RWPE2 (cell line): Measurements from ENCODE around the gene SOCS1.

ENCODE experiments used
- ATAC-seq: fragments of 200-7000 bp; cut with Tn5 transposase; 3 replicates; pipeline ENCODE4 v1.9.1; 2021; ENCODE audit warnings: low read depth
- DNase-seq: peaks from one replicate; pipeline ENCODE4 v3.0.0-alpha.2; 2020; ENCODE audit warnings: low spot score
- H3K27ac ChIP-seq: fragments of 450-650 bp; 2 replicates; pipeline ENCODE4 v1.5.1; 2017; ENCODE audit warnings: mild to moderate bottlenecking; ENCODE audit not compliant: poor library complexity, severe bottlenecking
- H3K27me3 ChIP-seq: fragments of 250-450 bp; sonication (Bioruptor Pico); 2 replicates; pipeline ENCODE4 v1.5.1; 2021; ENCODE audit warnings: mild to moderate bottlenecking, moderate library complexity; ENCODE audit not compliant: insufficient read depth, poor library complexity, severe bottlenecking
- H3K36me3 ChIP-seq: fragments of 250-450 bp; sonication (Bioruptor Pico); 2 replicates; pipeline ENCODE4 v1.5.1; 2020; ENCODE audit warnings: low read depth, mild to moderate bottlenecking, moderate library complexity
- H3K4me1 ChIP-seq: fragments of 250-450 bp; sonication (Bioruptor Pico); 2 replicates; pipeline ENCODE4 v1.5.1; 2021; ENCODE audit warnings: mild to moderate bottlenecking, moderate library complexity; ENCODE audit not compliant: insufficient read depth, poor library complexity, severe bottlenecking
- H3K4me3 ChIP-seq: fragments of 250-450 bp; sonication (Bioruptor Pico); 2 replicates; pipeline ENCODE4 v1.5.1; 2021; ENCODE audit warnings: mild to moderate bottlenecking, moderate library complexity; ENCODE audit not compliant: severe bottlenecking
- H3K9me3 ChIP-seq: fragments of 250-450 bp; sonication (Bioruptor Pico); 2 replicates; pipeline ENCODE4 v1.5.1; 2021; ENCODE audit warnings: mild to moderate bottlenecking, moderate library complexity; ENCODE audit not compliant: severe bottlenecking
- TF ChIP-seq, protein P1 (sequence below): fragments of 450-650 bp; IDR thresholded peaks from one replicate; pipeline ENCODE4 v1.5.1; 2017; ENCODE audit warnings: mild to moderate bottlenecking, moderate library complexity; ENCODE audit not compliant: poor library complexity, severe bottlenecking

Gene SOCS1

DNA sequence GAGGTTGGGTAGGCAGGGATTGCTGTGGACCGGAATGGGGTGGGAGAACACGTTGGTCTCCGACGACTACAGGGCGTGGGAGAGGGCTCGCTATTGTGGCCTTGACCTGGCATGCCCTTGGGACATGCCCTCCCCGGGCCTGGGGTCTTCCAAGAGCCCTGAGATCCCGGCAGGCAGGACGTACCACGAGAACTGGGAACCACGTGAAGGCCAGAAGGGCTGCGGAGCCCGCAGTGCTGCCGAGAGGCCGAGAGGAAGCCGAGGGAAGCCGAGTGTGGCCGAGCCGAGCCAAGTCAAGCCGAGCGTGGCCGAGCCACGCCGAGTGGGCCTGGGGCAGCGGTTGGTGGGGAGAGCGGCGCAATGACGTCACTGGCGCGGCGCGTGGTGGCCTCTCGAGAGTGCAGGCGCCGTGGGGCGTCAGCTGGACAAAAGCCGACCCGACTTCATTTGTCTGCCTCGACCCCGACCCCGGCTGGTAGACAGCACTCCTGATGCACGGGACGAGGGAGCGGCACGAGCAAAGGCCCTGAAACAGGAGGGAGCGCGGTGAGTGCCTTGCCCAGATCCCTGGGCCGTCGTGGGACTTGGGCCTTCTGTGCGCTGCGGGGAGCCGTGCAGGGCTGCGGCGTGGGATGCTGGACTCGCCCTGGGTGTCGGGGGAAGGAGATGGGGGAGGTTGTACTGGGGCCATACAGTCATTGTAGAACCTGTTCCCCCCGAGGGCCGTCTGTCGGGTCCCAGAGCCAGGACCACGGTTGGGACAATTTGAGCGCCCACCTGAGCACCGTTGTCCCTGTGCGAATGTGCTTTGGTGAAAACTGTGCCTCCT is 6.6 kb downstream of the SOCS1 start:
- no peak overlapping the region for H3K27ac ChIP-seq
- H3K36me3 ChIP-seq, result no peaks in the 10 kb centered on the region
- ATAC-seq (no peak), DNase-seq (no peak)
- H3K4me1 ChIP-seq, result no peaks in the 10 kb centered on the region
- no peaks in the 10 kb centered on the region for H3K9me3 ChIP-seq
- H3K4me3 ChIP-seq, result no peak overlapping the region
- no peaks in the 10 kb centered on the region for H3K27me3 ChIP-seq
- TF ChIP-seq, protein P1, sequence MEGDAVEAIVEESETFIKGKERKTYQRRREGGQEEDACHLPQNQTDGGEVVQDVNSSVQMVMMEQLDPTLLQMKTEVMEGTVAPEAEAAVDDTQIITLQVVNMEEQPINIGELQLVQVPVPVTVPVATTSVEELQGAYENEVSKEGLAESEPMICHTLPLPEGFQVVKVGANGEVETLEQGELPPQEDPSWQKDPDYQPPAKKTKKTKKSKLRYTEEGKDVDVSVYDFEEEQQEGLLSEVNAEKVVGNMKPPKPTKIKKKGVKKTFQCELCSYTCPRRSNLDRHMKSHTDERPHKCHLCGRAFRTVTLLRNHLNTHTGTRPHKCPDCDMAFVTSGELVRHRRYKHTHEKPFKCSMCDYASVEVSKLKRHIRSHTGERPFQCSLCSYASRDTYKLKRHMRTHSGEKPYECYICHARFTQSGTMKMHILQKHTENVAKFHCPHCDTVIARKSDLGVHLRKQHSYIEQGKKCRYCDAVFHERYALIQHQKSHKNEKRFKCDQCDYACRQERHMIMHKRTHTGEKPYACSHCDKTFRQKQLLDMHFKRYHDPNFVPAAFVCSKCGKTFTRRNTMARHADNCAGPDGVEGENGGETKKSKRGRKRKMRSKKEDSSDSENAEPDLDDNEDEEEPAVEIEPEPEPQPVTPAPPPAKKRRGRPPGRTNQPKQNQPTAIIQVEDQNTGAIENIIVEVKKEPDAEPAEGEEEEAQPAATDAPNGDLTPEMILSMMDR, result no peak

DNA sequence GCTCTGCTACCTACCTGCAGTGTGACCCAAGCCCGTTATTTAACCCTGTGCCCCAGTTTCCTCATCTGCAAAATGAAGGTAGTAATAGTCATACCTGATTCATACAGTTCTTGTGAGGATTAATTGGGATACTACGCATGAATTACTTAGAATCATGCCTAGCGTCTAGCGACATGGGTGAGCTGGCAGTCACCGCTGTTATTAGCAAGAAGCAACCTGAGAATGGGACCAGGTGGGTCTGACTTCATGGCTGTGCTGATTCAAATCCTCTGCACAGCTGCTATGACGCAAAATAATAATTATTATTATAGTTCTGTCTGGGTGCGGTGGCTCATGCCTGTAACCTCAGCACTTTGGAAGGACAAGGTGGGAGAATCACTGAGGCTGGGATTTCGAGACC is 7.9 kb downstream of the SOCS1 start:
- Histone ChIP-seq H3K9me3 (no peaks in the 10 kb centered on the region), H3K4me3 (no peak overlapping the region), H3K27me3 (no peaks in the 10 kb centered on the region), H3K36me3 (no peaks in the 10 kb centered on the region), H3K27ac (no peak overlapping the region), H3K4me1 (no peaks in the 10 kb centered on the region)
- DNase-seq (no peak), ATAC-seq (peak; percentile 18; the same call in 1 of the 3 replicates)
- TF ChIP-seq, protein P1, result no peak

DNA sequence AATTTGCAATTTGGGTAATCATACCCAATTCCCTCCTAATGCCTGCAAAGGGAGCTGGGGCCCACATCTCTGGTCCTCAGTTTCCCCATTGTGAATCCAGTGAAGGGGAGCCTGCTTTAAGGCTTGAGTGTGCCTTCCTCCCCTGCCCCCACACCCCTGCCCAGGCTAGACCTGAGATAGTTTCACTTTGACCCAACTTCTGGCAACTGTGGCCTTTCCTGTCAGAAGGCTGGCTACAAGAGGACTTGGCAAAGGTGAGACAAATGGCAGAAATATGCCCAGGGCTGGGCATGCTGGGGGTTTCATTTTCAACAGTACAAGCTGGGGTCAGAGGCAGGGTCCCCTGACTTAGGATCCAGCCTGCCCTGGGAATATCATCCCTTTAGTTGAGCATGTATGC is 10.0 kb downstream of the SOCS1 start:
- Histone ChIP-seq H3K36me3 (no peaks in the 10 kb centered on the region), H3K9me3 (no peaks in the 10 kb centered on the region), H3K27me3 (no peaks in the 10 kb centered on the region), H3K4me3 (no peak overlapping the region), H3K27ac (no peak overlapping the region), H3K4me1 (no peaks in the 10 kb centered on the region)
- ATAC-seq (no peak), DNase-seq (no peak)
- TF ChIP-seq, protein P1, result no peak

DNA sequence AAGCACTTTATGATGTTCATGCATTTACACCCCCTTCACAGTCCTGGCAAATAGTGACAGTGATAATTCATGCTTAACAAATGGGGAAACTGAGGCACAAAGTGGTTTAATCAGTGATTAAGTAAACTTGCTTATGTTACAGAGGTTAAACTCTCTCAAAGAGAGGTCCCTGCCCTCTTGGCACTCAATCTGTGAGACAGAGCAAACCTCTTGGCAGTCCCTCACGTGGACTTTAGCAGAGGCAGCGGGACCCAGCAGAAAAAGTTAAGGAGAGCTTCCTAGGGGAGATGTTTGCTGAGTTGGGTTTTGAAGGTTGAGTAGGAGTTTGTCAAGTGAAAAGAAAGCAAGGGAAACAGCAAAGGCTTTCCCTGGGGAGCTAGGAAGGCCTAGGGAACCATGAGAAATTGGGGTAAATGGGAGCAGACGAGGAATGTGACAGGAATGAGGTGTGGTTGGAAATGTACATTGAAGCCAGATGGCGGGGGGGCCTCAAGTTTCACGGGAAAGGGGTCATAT is 10.7 kb downstream of the SOCS1 start:
- DNase-seq (no peak), ATAC-seq (no peak)
- H3K9me3 ChIP-seq, result no peaks in the 10 kb centered on the region
- no peak overlapping the region for H3K27ac ChIP-seq
- H3K36me3 ChIP-seq, result no peaks in the 10 kb centered on the region
- TF ChIP-seq, protein P1, result no peak
- H3K4me3 ChIP-seq, result no peak overlapping the region
- no peaks in the 10 kb centered on the region for H3K4me1 ChIP-seq
- no peaks in the 10 kb centered on the region for H3K27me3 ChIP-seq

DNA sequence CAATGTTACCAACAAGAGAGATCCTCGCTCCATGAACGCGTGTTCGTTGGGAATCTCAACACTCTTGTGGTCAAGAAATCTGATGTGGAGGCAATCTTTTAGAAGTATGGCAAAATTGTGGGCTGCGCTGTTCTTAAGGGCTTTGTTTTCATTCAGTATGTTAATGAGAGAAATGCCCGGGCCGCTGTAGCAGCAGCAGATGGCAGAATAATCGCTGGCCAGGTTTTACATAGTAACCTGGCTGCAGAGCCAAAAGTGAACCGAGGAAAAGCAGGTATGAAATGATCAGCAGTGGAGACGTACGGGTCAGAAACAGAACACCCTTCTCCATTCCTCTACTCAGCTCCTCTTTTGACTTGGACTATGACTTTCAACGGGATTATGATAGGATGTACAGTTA is 13.3 kb downstream of the SOCS1 start:
- H3K27me3 ChIP-seq, result no peaks in the 10 kb centered on the region
- H3K4me1 ChIP-seq, result no peaks in the 10 kb centered on the region
- no peak overlapping the region for H3K27ac ChIP-seq
- ATAC-seq (no peak), DNase-seq (no peak)
- no peak overlapping the region for H3K4me3 ChIP-seq
- no peaks in the 10 kb centered on the region for H3K9me3 ChIP-seq
- no peaks in the 10 kb centered on the region for H3K36me3 ChIP-seq
- TF ChIP-seq, protein P1, result no peak
